Colon (tissue), 2 donors: ENCODE data around the gene BORCS5.
"Not testable (repeated sequence)": the region's sequence is repeated elsewhere in the genome, so short reads cannot be mapped to it uniquely, and the experiment has no call there.

Experiments
- FAIRE-seq: peaks from 2 replicates; lab custom pipeline; 2012; peaks lifted over from hg19 to GRCh38; lab: Jason Lieb, UNC
- donor health status: control.
- donor health status: control.

Gene BORCS5

DNA sequence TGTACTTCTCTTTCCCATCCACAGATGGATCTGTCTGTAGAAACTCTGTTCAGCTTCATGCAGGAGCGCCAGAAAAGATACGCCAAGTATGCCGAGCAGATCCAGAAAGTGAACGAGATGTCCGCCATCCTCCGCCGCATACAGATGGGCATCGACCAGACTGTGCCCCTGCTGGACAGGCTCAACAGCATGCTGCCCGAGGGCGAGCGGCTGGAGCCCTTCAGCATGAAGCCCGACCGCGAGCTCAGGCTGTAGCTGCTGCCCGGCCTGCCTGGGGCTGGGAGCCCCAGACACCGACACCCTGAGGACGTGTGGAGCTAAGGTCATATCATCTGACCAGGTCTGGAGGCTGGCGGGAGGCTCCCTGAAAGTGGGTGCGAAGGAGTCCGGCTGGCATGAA lies 108.6 kb downstream of the BORCS5 start:
- no peak for FAIRE-seq

DNA sequence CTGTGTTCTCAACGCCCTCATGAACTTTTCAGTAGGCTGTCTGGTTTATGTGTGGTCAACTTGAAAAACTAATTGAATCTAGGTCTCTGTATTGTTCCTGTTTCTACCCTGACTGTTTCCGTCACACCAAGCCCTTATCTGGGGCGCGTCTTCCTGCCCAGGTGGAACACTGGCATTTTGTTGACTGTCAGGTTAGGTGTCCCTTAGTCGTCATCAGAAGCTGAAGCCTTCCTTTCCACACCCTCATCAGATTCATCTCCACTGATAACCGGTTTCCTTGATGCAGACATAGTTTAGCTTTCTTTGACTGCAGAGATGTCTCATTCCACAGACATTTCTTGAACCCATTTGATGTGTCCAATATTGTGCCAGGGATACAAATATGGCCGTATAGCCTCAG lies 109.3 kb downstream of the BORCS5 start:
- no peak for FAIRE-seq

DNA sequence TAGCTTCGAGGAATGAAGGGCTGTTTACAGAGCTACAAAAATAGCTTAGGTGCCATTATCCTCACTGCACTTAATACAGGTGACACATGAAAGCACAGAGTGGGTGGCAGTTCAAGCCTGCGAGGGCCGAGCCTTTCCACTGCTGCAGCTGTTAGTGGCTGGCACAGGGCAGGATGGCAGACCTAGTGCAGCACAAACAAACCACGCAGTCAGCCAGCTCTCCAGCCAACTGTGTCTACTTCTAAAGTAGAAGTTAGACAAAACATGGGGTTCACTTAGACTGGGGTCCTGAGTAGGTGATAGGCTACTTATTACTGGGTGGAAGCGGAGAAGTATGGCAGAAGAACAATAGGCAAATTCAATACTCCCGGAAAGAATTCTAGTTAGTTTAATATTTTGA lies 110.4 kb downstream of the BORCS5 start:
- no peak for FAIRE-seq

DNA sequence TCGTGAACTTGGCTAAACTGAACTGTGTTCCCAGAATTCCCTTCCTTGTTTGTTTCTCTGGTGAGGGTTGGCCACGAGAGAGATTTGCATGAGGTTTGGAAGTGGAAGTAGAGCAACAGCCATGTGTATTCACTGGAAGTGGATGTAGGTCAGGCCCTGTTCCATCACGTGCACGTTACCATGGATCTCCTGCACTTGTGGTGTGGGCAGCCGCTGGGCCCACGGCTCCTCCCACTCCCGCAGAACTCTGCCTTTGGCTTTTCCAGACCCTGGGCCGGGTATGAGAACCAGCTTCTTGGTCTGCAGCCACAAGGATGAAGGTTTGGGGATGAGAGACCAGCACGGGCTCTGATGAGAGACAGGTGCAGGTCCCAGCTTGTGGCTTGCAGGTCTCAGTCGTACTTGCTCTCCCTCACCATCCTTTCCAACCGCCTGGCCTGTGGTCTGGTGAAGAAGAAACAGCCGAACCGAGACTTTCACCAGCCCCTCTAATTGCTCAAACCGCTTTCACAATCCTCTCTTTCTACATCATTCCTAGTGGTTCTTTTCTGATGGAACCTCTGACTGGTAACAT lies 110.9 kb downstream of the BORCS5 start:
- no peak for FAIRE-seq

DNA sequence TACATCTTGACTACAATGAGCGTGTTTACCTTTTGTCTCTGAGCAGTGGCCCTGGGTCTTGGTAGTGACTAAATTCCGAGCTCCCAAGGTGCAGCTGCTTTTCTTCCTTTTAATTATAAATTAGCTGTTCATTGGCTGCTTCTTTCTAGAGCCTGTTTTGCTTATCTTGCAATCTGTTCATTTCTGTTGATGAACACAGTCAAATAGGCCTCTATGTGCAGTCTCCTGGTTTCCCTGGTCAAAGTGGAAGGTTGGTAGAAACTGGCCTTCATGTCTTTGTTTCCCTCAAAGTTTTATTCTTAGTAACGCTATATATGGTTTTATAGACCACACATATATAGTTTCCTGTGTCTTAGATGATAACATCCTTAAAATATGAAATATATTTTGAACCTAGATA lies 111.7 kb downstream of the BORCS5 start:
- no peak for FAIRE-seq

DNA sequence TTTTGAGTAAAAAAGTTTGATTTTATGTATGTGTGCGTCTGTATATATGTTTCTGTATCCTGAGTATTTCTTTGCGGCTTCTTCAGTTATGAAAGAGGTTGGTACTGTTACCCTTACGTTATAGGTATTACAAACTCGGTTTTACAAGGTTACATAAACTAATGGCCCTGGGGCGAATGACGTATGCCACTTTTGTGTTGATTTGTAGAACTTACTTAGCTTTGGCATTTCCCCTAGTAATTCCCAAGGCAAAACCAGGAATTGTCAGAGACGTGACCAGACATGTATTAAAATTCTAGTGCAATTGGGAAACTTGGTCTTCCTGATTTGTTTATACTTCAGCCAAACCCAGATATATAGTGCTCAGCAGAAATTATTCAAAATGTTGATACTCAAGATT lies 112.5 kb downstream of the BORCS5 start:
- FAIRE-seq = no peak

DNA sequence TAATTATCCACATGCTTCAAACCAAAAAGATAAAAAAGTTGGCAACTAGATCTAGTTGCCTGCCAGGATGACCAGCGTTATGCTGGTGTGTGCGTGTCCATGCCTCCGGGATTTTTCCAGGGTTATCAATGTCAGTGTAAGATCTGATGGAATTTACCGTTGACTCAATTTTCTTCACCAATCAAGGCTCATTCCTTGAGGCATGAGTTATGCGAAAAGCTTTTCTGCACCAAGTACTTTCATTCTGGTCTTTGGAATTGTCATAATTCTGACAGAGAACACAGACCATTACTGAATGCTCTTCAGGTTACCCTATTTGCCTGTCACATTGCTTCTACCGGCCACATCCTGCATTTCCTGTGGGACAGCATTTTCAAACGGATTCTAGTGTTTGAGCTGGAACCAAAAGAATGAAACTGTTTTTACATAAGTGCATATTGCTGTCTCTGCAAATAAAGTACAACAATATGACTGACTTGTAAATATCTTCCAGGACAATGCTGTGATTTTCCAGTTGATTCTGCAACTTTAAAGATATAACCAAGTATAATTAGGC lies 114.0 kb downstream of the BORCS5 start:
- no peak for FAIRE-seq

DNA sequence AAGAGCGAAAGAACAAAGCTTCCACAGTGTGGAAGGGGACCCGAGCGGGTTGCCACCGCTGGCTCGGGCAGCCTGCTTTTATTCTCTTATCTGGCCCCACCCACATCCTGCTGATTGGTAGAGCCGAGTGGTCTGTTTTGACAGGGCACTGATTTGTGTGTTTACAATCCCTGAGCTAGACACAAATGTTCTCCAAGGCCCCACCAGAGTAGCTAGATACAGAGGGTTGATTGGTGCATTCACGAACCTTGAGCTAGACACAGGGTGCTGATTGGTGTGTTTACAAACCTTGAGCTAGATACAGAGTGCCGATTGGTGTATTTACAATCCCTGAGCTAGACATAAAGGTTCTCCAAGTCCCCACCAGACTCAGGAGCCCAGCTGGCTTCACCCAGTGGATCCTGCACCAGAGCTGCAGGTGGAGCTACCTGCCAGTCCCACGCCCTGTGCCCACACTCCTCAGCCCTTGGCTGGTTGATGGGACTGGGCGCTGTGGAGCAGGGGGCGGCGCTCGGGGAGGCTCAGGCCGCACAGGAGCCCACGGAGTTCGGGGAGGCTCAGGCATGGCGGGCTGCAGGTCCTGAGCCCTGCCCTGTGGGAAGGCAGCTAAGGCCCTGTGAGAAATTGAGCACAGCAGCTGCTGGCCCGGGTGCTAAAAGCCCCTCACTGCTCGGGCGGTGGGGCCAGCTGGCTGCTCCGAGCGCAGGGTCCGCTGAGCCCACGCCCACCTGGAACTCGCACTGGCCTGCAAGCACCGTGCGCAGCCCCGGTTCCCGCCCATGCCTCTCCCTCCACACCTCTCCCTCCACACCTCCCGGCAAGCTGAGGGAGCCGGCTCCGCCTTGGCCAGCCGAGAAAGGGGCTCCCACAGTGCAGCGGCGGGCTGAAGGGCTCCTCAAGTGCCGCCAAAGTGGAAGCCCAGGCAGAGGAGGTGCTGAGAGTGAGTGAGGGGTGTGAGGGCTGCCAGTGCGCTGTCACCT lies 115.4 kb downstream of the BORCS5 start:
- not testable (repeated sequence) for FAIRE-seq

DNA sequence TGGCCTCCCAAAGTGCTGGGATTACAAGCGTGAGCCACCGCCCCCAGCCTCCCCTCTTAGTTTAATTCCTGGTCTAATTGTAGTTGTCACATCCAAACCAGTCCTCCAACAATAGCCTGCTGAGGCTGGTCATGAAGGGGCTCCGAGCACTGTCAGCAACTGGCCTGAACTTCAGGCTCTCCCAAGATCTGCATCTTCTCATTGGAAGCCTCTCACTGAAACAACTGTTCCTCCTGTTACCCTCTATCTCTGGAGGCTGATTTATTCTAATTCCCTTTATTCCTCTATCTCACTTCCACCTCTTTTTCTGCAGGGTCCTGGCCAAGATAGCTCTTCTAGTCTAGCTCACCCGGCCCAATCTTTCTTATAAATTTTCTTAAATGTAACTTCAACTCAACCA lies 116.3 kb downstream of the BORCS5 start:
- FAIRE-seq = no peak

DNA sequence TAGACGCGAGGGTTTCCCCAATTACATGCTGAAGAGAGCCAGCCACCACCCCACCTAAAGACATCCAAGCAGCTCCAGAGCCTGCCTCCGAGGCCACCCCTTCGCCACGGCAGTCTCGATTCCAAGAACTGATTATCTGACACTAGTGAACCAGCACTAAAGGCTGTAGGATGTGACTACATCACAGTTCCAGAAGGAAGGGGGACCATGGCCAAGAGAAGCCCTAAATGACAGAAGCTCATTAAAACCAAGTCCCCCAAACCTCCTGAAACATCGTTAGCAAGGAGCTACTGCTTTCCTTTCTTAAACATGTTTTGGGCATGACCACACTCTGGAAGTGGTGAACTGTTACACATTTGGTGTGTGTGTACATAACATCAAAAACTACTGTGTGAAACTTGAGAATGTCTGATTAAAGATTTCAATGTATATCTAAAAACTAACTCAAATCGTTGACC lies 117.6 kb downstream of the BORCS5 start:
- no peak for FAIRE-seq

DNA sequence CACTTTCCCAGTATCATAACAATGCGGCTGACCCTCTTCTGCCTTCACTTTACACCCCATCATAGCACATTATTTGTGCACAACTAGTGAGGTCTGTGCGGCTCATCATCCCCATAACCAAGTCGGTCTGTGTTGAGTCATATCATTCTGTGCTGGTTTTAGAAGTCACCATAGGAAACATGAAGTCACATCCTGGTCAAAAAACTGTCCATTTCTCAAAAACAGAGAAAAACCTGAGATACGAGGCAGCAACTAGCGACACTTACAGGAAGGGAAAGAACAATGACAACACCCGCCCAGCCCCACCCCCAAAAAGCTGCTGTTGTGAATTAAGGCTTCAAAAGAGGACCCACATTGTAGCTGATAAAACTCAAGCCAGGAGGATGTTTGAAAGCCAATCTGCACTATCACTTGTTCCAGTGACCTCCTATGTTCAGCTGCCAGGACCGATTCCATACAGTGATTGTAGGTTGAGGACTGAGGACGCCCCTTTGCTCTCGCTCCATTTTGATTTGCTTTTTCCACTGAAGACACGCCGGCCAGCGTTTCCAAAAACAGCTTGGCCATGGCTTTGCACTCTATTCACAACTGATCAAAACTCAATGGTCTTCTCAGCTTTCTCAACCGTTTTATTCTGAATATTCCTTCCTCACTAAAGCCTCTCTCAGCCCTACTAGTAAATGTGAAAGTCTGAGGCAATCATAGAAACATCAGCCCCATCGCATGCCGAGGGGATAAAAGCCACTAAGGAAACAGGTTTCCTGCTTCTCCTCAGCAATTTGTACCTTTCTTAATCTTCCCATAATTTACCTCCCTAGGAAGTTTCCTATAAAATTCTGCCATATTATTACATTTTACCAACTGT lies 118.3 kb downstream of the BORCS5 start:
- FAIRE-seq = no peak

DNA sequence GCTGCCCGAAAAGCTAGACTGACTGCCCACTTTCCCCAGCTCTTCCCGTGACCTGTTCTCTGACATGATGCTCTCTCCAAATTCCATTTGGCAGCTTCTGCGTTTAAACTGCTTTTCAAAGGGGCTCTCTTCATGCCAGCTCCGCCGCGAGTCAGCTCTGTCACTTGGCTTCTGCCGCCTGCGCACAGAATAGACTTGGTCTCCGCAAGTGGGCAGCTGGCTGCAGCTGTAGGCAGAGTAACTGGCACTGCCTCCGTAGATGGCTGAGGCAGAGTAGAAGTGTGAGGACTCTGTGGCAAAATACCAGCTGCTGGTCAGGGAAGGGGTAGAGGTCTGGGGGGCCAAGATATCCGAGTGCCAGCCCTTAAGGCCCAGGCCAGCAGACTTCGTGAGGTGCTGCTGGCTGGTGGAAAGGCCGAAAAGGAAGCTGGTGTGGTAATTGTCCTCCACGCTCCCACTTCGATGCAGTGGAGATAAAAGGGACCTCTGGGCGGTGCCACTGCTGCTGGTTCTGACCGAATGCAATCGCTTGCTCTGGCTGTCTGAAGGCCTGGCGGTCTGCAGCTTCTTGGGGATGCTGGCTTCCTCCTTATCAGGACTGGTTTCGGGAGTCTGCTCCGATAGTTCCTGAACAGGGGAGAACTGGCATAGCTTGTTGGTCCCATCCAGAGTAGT lies 120.1 kb downstream of the BORCS5 start:
- no peak for FAIRE-seq

DNA sequence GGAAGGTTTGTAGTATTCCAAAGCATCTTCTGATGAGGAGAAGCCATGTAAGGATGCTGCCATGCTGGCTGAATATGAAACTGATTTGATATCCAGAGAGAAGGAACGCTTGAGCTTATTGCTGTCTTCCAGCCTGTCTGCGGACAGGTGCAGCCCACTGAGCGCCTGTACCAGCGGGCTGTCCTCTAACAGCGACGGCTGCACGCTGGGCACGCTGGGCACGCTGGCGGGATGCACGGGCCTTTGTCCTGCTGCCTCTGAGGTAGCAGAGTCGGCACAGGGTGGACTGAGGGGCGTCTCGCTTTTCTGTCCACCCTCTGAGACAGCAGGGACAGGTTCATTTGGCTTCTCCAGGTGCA lies 120.6 kb downstream of the BORCS5 start:
- no peak for FAIRE-seq

DNA sequence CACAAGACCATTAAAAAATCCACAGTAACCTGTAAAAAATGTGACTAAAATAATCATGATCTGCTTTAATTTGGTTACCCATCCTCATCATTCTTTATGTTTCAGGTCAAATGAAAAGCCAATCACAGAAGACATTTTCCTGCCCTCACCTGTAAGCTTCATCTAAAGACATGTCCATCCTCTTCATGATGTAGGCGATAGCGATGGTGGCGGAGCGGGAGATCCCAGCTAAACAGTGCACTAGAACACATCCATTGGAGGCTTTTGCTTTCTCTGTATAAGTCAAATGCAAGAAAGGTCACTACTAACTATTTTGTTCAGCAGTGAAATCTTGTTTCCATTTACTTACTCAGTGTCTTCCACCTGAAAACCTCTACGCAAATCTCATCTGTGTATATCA lies 123.2 kb downstream of the BORCS5 start:
- FAIRE-seq = no peak

DNA sequence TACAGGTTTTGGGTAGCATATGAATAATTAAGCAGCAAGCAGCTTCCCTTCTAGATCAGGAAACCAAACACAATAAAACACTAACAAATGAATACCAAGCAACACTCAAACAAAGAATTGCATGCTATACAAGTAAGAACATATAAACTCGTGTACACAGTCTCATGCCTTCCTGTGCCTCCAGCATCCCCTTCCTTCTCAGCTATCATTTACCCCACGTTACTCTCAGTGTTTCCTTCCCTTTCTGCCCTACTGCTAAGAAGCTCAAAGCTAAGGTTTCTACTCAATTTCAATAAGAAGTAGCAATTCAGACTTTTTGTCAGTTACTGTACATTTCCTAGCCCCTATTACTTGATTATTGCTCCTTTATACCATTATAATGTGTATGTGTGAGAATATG lies 124.8 kb downstream of the BORCS5 start:
- no peak for FAIRE-seq

DNA sequence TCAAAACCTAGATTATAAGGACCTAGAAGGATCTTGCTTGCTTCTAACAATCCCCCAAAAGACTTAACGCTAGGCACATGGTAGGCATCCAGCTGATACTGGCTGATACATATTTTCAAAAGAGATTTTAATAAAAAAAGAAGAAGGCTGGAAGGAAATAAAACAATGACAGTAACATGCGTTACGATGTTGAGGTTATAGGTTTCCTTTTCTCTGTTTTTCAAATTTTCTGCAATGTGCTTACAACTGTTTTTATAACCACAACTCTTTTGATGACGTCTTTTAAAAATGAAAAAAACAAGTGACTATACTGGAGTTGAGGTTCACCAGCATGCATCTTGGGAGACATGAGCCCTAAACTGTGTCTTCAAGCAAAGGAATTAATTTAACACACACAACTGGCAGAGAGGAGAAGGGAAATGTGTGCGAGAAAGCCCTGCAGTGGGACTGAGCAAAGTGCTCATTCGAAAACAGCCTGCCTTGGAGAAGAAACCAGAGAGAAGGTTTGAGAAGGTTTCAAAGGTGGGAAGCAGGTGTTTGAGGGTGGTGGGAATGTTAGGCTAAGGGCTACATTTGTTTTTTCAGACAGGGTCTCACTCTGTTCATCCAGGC lies 125.4 kb downstream of the BORCS5 start:
- FAIRE-seq = no peak

DNA sequence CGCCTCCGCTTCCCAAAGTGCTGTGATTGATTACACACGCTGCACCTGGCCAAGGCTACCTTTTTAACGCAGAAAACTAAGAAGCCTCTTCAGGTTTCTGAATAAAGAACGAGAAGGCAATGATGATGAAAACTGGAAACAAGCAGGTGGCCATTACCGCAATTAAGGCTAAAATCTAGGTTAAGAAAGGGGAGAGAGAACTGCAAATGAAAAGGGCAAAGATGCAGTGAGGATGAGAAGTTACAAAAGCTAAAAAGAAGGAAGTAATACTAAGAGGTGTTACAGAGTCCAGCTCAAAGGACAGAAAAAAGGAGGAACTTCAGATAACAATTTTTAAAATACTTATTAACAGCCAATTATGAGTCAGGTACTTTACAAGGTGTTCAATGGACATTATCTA lies 126.1 kb downstream of the BORCS5 start:
- FAIRE-seq = no peak

DNA sequence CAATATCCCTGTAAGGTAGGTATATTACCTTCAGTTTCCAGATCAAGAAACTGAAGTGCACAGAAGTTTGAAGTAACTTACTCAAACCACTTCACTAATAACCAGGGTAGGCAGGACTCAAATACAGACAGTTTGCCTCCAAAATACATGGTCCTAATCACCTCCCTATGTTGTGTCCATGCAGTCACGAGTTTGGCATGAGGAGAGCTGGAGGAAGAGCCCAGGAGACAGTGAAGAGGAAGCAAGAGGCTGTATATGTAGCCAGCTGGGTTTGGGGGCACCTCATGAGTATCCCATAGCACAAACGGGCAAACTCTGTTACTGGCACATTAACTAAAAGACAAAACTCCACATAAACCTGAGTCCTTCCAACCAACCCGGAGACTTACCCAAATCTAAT lies 126.6 kb downstream of the BORCS5 start:
- no peak for FAIRE-seq

DNA sequence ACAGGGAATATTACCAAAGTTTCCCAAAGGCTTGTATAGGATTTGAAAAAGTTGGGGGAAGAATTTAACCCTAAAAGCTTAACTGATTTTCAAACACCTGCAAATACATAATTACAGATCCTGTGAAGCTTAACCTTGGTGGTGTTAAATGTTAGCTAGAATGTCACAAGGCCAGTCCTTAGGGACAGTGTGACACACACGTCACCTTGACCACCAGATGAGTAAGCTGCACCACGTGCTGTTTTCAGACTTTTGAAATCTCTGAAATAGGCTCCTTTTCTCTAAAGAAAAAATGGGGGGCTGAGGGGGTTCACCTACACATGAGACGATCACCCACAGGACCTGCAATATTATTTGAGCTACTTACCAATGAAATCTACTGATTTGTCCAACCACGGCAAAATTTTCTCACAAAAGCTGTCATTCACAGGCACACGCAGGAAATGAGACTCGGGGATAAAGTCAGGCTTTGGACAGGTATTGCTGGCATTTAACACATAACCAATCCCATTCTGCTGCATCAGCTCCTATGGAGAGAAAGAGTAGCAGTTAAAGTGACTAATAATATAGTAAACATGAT lies 129.9 kb downstream of the BORCS5 start:
- no peak for FAIRE-seq

DNA sequence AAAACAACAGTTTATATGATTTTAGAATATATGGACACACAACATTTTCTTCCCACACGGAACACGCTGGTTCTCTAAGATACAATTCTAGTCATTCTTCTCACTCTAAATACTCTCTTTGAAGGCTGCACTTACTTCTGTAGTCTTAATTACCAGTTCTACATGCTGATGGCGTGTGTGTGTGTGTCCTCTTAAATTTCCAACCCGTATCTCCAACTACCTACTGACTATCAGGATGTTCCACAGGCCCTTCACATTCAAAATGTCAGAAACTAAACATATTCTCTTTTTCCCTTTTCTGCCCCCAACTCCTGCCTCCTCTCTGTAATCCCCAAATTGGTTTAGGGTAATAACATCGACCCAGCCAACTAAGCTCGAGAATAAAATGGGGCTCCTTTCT lies 130.6 kb downstream of the BORCS5 start:
- no peak for FAIRE-seq

DNA sequence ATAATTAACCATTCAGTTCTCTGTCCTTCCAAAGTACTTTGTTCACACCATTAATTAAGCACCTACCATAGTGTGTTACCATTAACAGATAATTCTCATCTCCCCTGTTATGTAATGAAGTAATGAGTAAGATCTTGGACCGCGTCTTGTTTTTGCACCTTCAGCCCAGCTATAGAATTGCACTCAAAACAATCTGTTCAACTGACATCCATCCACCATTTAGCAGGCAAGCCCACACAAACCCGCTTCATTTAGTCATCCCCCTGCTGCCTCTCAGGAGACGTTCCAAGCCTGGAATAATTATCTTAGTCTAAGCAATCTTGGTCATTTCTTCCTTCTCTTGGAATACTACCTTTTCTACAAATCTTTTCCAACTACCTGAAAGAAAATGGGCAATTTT lies 131.4 kb downstream of the BORCS5 start:
- no peak for FAIRE-seq
